HepG2 (cell line): Measurements from ENCODE around the gene BDNF.

Source experiments
- CTCF ChIP-seq: sonication (generic); formaldehyde crosslinking; IDR thresholded peaks from 2 replicates; pipeline ENCODE4 v1.5.0; 2020; ENCODE audit warnings: mild to moderate bottlenecking, missing genetic modification reagents, moderate library complexity
- GLMP ChIP-seq: sonication (generic); formaldehyde crosslinking; IDR thresholded peaks from 2 replicates; pipeline ENCODE4 v1.9.0; 2021; ENCODE audit warnings: missing genetic modification reagents, mild to moderate bottlenecking, borderline replicate concordance
- MYC ChIP-seq: sonication (generic); formaldehyde crosslinking; IDR thresholded peaks from 2 replicates; pipeline ENCODE4 v1.9.0; 2021; ENCODE audit warnings: missing genetic modification reagents, borderline replicate concordance
- SIN3A ChIP-seq: IDR thresholded peaks from 2 replicates; pipeline ENCODE4 v1.6.1; 2011; ENCODE audit warnings: low read depth, mild to moderate bottlenecking, control low read depth, low read length, borderline replicate concordance
- ZXDC ChIP-seq: sonication (generic); formaldehyde crosslinking; IDR thresholded peaks from 2 replicates; pipeline ENCODE4 v1.5.0; 2020; ENCODE audit warnings: mild to moderate bottlenecking, missing genetic modification reagents

DNA sequence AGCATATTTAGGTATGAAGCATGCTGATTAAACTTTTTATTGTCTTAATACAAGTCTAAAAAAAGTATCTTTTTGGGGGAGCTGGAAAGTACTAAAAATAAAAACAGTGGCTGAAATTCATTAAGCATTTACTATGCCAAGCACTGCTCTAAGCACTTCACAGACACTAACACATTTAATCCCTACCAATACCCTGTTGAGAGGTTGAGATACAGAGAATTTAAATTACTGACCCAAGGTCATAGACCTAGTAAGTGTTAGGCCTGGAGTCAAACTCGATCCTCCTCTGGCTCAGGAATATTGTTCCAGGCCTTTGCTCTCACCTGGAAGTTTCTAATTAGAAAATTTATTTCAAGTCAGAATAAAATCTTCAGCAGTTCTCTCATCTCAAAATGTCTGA is 18.6 kb downstream of the BDNF start:
- TF ChIP-seq CTCF (CRISPR knock-in tag), result no peak
- no peak for TF ChIP-seq GLMP
- no peak for TF ChIP-seq ZXDC (CRISPR knock-in tag)
- TF ChIP-seq SIN3A, result no peak
- TF ChIP-seq MYC, result no peak
